ENCODE measurements around the gene SYPL1.

SYPL1 gene

DNA sequence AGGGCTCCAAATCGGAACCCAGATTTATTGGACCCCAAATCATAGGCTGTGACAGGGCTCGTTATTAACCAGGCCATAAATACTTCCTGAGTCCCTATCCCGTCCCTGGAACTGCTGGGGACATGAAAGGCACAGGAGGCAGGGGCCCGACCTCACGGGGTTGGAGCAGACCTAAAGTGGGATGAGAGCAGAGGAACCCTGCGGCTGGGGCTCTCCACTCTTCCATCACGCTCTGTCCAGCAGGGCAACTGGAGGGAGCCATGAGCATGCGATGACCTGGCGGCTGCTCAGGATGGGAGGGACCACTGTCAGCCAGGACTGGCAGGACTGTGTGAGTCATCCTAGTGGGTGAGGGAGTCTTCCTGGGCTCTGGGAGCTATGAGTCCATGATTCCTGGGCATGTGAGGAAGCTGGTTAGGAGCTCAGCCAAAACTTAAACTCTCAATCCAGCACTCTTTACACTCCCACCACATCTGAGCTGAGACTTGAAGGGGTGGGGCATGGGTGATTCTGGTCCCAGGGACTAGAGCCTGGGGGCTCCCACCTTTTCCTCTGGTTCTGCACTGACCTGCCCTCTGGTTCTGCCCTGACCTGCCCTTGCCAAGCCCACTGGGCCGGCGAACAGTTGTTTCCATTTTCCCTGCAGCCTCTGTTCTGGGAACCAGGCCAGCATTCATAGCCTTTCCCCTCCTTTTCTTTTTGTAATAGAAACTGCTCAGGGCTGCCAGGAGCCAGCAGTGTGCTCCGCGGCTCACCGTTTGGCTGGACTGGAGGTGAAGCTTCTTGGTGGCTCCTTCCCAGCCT is 47.1 kb downstream of the SYPL1 start:
- TF ChIP-seq, protein P1, sequence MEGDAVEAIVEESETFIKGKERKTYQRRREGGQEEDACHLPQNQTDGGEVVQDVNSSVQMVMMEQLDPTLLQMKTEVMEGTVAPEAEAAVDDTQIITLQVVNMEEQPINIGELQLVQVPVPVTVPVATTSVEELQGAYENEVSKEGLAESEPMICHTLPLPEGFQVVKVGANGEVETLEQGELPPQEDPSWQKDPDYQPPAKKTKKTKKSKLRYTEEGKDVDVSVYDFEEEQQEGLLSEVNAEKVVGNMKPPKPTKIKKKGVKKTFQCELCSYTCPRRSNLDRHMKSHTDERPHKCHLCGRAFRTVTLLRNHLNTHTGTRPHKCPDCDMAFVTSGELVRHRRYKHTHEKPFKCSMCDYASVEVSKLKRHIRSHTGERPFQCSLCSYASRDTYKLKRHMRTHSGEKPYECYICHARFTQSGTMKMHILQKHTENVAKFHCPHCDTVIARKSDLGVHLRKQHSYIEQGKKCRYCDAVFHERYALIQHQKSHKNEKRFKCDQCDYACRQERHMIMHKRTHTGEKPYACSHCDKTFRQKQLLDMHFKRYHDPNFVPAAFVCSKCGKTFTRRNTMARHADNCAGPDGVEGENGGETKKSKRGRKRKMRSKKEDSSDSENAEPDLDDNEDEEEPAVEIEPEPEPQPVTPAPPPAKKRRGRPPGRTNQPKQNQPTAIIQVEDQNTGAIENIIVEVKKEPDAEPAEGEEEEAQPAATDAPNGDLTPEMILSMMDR (IDR thresholded peaks at IDR 0.05; ENCODE audit: extremely low read depth, insufficient read depth, missing control alignments), result no peak
- DNase-seq (ENCODE audit: low spot score), result no peak
- in situ Hi-C loops (cut with MboI; ENCODE audit: low pct_unique_long_range_greater_than_20kb, low sequenced_read_pairs, unreplicated experiment), result loop anchor here (25.0 kb wide), 1 partner anchor 397 kb away; no protein-coding TSS in a partner anchor

DNA sequence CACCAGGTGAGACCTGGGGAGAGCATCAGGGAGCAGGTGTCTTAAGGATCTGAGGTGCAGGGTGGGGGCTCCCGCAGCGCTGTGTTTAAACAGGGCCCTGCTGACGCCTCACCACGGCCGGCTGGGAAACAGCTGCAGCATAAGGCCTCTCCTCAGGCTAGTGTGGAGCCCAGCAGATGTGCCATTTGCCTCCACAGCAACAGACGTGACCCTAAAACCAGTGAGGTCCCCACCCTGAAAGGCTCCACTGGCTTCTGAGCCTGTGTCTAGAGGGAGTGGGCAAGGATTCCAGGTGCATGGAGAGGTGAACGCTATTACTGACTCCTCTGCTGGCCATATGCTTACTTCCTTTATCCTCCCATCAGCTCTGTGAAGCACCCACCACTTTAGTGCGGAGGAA is 47.8 kb downstream of the SYPL1 start:
- TF ChIP-seq, protein P1 (IDR thresholded peaks at IDR 0.05; ENCODE audit: extremely low read depth, insufficient read depth, missing control alignments), result no peak
- in situ Hi-C loops (cut with MboI; ENCODE audit: low pct_unique_long_range_greater_than_20kb, low sequenced_read_pairs, unreplicated experiment), result loop anchor here (25.0 kb wide), 1 partner anchor 398 kb away; no protein-coding TSS in a partner anchor
- no peak for DNase-seq (ENCODE audit: low spot score)

DNA sequence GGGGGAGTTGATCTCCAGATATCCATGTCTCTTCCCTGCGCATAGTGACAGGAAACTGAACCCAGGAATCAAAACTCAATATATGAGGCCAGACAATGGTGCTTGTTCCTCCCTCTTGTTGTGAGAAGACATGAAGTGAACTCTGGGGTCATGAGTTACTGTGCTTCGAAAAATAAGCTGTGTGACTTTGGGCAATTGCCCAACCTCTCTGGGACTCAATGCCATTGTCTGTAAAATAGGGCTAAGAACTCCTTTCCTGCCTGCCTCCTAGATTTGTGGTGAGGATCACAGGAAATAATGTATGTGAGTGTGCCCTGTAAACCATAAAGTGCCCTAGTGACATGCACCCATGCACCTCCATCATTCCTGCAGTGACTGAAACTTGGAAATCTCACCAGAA is 48.4 kb downstream of the SYPL1 start:
- in situ Hi-C loops (cut with MboI; ENCODE audit: low pct_unique_long_range_greater_than_20kb, low sequenced_read_pairs, unreplicated experiment), result loop anchor here (25.0 kb wide), 1 partner anchor 399 kb away; no protein-coding TSS in a partner anchor
- TF ChIP-seq, protein P1 (IDR thresholded peaks at IDR 0.05; ENCODE audit: extremely low read depth, insufficient read depth, missing control alignments), result no peak
- no peak for DNase-seq (ENCODE audit: low spot score)

DNA sequence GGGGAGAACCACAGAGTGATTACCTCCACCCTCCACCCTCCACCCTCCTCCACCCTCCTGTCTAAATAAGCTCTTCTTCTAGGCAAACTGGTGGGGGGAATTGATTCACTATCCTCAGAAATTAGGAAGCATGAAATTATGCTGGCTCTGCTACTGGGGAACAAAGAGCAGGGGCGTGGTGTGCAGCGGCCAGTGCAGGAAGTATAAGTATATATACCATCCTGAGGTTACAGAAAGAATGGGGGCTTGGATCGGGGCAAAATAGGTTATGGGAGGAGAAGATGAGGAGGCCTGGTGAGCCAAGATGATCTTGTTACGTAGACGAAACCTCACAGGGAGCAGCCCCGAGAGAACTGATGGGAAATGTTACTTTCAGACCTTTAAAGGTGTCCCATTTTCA is 49.1 kb downstream of the SYPL1 start:
- in situ Hi-C loops (cut with MboI; ENCODE audit: low pct_unique_long_range_greater_than_20kb, low sequenced_read_pairs, unreplicated experiment), result loop anchor here (25.0 kb wide), 1 partner anchor 399 kb away; no protein-coding TSS in a partner anchor
- TF ChIP-seq, protein P1 (IDR thresholded peaks at IDR 0.05; ENCODE audit: extremely low read depth, insufficient read depth, missing control alignments), result no peak
- no peak for DNase-seq (ENCODE audit: low spot score)

DNA sequence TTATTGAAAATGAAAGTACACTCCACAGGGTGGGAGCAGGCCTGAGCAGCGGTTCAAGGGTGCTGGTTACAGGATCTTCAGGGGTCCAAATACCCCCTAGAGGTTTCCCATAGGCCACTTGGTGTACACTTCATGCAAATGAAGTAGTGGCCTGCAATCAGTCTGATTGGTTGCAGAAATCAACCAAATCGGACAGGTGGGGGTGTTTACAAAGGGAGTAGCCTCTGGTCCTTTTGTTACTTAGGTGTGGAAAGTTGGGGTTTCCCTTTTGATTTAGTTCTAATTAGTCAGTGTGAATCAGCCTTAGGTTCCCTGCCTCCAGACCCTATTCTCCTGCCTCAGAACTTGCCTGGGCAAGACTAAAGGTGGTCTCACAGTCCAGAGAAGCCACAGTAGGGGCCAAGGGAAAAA is 49.6 kb downstream of the SYPL1 start:
- TF ChIP-seq, protein P1 (IDR thresholded peaks at IDR 0.05; ENCODE audit: extremely low read depth, insufficient read depth, missing control alignments), result no peak
- in situ Hi-C loops (cut with MboI; ENCODE audit: low pct_unique_long_range_greater_than_20kb, low sequenced_read_pairs, unreplicated experiment), result loop anchor here (25.0 kb wide), 1 partner anchor 400 kb away; no protein-coding TSS in a partner anchor

DNA sequence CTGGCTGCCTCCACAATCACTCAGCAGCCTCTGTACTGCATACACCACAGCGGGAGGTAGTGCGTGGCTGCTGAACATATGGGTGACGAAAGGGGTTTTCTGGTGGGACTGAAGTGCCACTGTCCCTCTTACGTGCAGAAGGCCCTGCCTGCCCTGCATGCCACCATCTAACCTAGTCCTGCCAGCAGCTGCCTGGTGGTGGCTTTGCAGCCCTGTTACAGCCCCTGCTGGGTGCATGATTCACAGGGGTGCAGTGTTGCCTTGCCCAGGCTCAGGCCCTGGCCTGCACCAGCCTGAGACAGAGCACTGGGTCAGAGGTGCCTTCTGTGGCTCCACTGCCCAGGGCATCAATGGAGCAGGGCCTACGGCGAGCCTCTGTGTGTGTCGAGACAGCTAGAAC is 50.1 kb downstream of the SYPL1 start:
- in situ Hi-C loops (cut with MboI; ENCODE audit: low pct_unique_long_range_greater_than_20kb, low sequenced_read_pairs, unreplicated experiment), result loop anchor here (25.0 kb wide), 1 partner anchor 400 kb away; no protein-coding TSS in a partner anchor
- no peak for DNase-seq (ENCODE audit: low spot score)
- TF ChIP-seq, protein P1 (IDR thresholded peaks at IDR 0.05; ENCODE audit: extremely low read depth, insufficient read depth, missing control alignments), result no peak

More for the DNA sequence above, 49.6 kb downstream of the SYPL1 start:
- DNase-seq (ENCODE audit: low spot score), result no peak

All from GM13977 (cell line).